HG03521 (cell line): Measurements from ENCODE around the gene SLC25A31.

ENCODE experiments used
- ATAC-seq: cut with Tn5 transposase; IDR thresholded peaks from one replicate; pipeline ENCODE4 v1.9.1; 2021; ENCODE audit warnings: mild to moderate bottlenecking, moderate library complexity; ENCODE audit not compliant: unreplicated experiment

The SLC25A31 gene

GRCh38 chr4:127730142-127730913 lies at the start of gene SLC25A31:
SLC25A31 (plus strand) TSS chr4:127730400; CDS start chr4:127730546, 146 bp downstream.
- no peak for ATAC-seq

- no peak for ATAC-seq
Observed at GRCh38 chr4:127685292-127685691, 44.9 kb upstream of the SLC25A31 start.

GRCh38 chr4:127686658-127687057 lies 43.5 kb upstream of the SLC25A31 start:
- no peak for ATAC-seq

GRCh38 chr4:127687580-127687979 lies 42.6 kb upstream of the SLC25A31 start:
- ATAC-seq, result no peak

GRCh38 chr4:127698789-127699200 lies 31.4 kb upstream of the SLC25A31 start:
- peak; percentile 99 for ATAC-seq

GRCh38 chr4:127708985-127709384 lies 21.2 kb upstream of the SLC25A31 start:
- no peak for ATAC-seq

GRCh38 chr4:127709456-127709855 lies 20.7 kb upstream of the SLC25A31 start:
- ATAC-seq, result no peak

GRCh38 chr4:127731406-127731805 lies 1.2 kb downstream of the SLC25A31 start:
- ATAC-seq, result no peak

- peak; percentile 62 for ATAC-seq
Observed at GRCh38 chr4:127732623-127733328, 2.6 kb downstream of the SLC25A31 start.

- ATAC-seq, result no peak
Observed at GRCh38 chr4:127734976-127735375, 4.8 kb downstream of the SLC25A31 start.

GRCh38 chr4:127737295-127737694 lies 7.1 kb downstream of the SLC25A31 start:
- ATAC-seq, result no peak

GRCh38 chr4:127741247-127741646 lies 11.0 kb downstream of the SLC25A31 start:
- ATAC-seq, result no peak

- ATAC-seq, result no peak
Observed at GRCh38 chr4:127747883-127748282, 17.7 kb downstream of the SLC25A31 start.

GRCh38 chr4:127748957-127749356 lies 18.8 kb downstream of the SLC25A31 start:
- no peak for ATAC-seq

- ATAC-seq, result no peak
Observed at GRCh38 chr4:127756906-127757305, 26.7 kb downstream of the SLC25A31 start.

- ATAC-seq, result no peak
Observed at GRCh38 chr4:127759228-127759820, 29.1 kb downstream of the SLC25A31 start.

- ATAC-seq, result no peak
Observed at GRCh38 chr4:127759893-127760292, 29.7 kb downstream of the SLC25A31 start.

GRCh38 chr4:127771535-127772275 lies 41.5 kb downstream of the SLC25A31 start:
- no peak for ATAC-seq

- ATAC-seq, result no peak
Observed at GRCh38 chr4:127772769-127773671, 42.8 kb downstream of the SLC25A31 start.

- ATAC-seq, result no peak
Observed at GRCh38 chr4:127775843-127776242, 45.6 kb downstream of the SLC25A31 start.
